ENCODE measurements around the gene ADAMTSL1. TPM values are rescaled to one million over a fixed set of nuclear protein-coding genes. Genes with fewer than 3 reads are reported as not detected.

ADAMTSL1 gene
- total RNA-seq, 2 donors from 2014 or later = not detected

GRCh38 chr9:18585996-18586395 is 112.0 kb downstream of the ADAMTSL1 start:
- ATAC-seq (replicated peaks) = no peak
- Mint-ChIP-seq H3K27me3 (no peaks in the 10 kb centered on the region), H3K9me3 (no peaks in the 10 kb centered on the region), H3K36me3 (ENCODE audit: low read depth) (no peaks in the 10 kb centered on the region), H3K4me3 (no peak overlapping the region), H3K27ac (no peak overlapping the region), H3K4me1 (no peaks in the 10 kb centered on the region)

DNA sequence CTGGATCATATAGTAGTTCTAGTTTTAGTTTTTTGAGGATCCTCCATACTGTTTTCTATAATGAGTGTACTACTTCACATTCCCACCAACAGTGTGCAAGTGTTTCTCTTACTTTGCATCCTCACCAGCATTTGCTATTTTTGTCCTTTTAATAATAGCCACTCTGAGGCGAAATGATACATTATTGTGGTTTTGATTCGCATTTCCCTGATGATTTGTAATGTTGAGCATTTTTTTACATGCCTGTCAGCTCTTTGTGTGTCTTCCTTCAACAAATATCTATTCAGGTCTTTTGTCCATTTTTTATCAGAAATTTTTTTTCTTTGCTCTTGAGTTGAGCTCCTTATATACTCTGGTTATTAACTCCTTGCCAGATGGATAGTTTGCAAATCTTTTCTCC is 114.0 kb downstream of the ADAMTSL1 start:
- no peaks in the 10 kb centered on the region for H3K4me1 Mint-ChIP-seq

DNA sequence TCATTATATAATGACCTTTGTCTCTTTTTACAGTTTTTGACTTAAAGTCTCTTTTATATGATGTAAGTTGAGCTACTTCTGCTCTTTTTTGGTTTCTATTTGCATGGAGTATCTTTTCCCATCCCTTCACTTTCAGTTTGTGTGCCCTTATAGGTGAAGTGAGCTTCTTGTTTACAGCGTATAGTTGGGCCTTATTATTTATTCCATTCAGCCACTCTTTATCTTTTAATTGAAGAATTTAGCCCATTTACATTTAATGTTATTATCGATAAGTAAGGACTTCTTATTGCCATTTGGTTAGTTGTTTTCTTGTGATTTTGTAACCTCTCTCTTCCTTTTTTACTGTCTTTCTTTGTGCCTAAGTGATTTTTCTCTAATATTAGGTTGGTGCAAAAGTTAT is 117.3 kb downstream of the ADAMTSL1 start:
- no peaks in the 10 kb centered on the region for H3K4me1 Mint-ChIP-seq
- ATAC-seq (replicated peaks) = no peak
- H3K27me3 Mint-ChIP-seq = no peaks in the 10 kb centered on the region
- peaks cover 12% of the 10 kb centered on the region for H3K9me3 Mint-ChIP-seq
- H3K36me3 Mint-ChIP-seq (ENCODE audit: low read depth) = no peaks in the 10 kb centered on the region
- H3K27ac Mint-ChIP-seq = no peak overlapping the region
- no peak overlapping the region for H3K4me3 Mint-ChIP-seq

More for the DNA sequence above, 114.0 kb downstream of the ADAMTSL1 start:
- Mint-ChIP-seq H3K27ac (no peak overlapping the region), H3K4me3 (no peak overlapping the region), H3K9me3 (no peaks in the 10 kb centered on the region), H3K36me3 (ENCODE audit: low read depth) (no peaks in the 10 kb centered on the region), H3K27me3 (no peaks in the 10 kb centered on the region)
- ATAC-seq (replicated peaks) = no peak

DNA sequence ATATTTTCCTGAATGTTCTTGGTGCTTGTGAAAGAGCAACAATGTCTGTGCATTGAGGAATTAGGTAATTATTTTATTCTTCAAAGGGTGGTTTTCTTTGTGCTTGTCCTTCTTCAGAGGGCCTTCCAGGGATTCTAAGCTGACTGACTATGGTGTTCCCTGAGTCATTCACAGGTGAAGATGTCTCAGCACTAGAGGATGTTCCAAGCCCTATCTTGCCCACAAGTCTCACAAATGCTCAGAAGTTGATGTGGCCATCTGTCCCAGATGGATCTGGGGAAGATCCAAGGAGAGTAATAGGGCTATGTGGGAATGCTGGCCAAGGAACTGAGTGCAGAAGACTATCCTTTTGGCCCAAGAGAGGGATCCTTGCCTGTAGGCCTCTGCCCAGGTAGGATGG is 120.9 kb downstream of the ADAMTSL1 start:
- no peak for ATAC-seq (replicated peaks)
- peaks cover 12% of the 10 kb centered on the region for H3K9me3 Mint-ChIP-seq
- no peaks in the 10 kb centered on the region for H3K36me3 Mint-ChIP-seq (ENCODE audit: low read depth)
- H3K4me1 Mint-ChIP-seq = no peaks in the 10 kb centered on the region
- no peak overlapping the region for H3K4me3 Mint-ChIP-seq
- H3K27me3 Mint-ChIP-seq = no peaks in the 10 kb centered on the region
- no peak overlapping the region for H3K27ac Mint-ChIP-seq

DNA sequence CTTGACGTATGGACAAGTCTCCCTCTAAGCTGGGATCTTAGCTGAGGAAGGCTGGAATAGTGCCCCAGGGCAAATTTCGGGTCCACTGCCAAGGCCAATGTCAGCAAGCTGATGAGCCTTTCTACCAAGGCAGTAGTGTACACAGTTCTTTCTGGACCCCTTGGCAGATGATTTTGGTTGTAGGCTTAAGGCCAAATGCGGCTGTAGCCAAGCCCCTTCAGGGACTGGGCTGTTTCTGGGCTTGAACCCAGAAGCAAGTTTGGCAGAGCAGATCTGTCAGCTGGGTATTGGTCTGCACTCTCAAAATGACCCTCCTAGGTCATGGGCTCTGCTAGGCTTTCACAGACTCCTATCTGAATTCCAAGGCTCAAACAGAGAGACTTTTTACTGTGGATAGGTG is 121.6 kb downstream of the ADAMTSL1 start:
- no peaks in the 10 kb centered on the region for H3K36me3 Mint-ChIP-seq (ENCODE audit: low read depth)
- H3K27me3 Mint-ChIP-seq = no peaks in the 10 kb centered on the region
- H3K4me1 Mint-ChIP-seq = no peaks in the 10 kb centered on the region
- no peak overlapping the region for H3K27ac Mint-ChIP-seq
- no peak overlapping the region for H3K4me3 Mint-ChIP-seq
- peaks cover 12% of the 10 kb centered on the region for H3K9me3 Mint-ChIP-seq
- ATAC-seq (replicated peaks) = no peak

DNA sequence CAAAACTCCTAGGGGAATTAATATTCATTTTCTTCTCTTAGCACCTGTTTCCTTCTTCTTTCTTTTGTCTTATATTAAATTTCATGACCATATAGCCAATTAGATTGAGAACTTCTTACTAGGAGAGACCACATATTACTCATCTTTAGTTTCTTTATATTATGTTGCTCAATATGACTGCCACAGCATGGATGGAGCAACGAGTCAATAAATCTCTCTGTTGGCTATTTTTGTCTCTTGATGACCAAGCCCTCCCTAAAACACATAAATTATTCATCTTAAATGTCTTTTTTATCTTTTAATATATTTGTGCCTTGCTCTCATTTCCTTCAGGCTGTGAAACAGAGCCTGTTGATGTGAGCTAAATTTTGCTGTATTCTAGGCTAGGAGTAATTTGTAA is 123.0 kb downstream of the ADAMTSL1 start:
- Mint-ChIP-seq H3K36me3 (ENCODE audit: low read depth) (no peaks in the 10 kb centered on the region), H3K9me3 (peaks cover 12% of the 10 kb centered on the region), H3K27ac (no peak overlapping the region), H3K4me1 (no peaks in the 10 kb centered on the region), H3K27me3 (no peaks in the 10 kb centered on the region), H3K4me3 (no peak overlapping the region)
- no peak for ATAC-seq (replicated peaks)

- Mint-ChIP-seq H3K9me3 (peaks cover 7% of the 10 kb centered on the region), H3K36me3 (ENCODE audit: low read depth) (no peaks in the 10 kb centered on the region), H3K27me3 (no peaks in the 10 kb centered on the region), H3K4me3 (no peak overlapping the region), H3K4me1 (no peaks in the 10 kb centered on the region), H3K27ac (no peak overlapping the region)
- ATAC-seq (replicated peaks) = no peak
Observed at GRCh38 chr9:18598969-18599368, 125.0 kb downstream of the ADAMTSL1 start.

DNA sequence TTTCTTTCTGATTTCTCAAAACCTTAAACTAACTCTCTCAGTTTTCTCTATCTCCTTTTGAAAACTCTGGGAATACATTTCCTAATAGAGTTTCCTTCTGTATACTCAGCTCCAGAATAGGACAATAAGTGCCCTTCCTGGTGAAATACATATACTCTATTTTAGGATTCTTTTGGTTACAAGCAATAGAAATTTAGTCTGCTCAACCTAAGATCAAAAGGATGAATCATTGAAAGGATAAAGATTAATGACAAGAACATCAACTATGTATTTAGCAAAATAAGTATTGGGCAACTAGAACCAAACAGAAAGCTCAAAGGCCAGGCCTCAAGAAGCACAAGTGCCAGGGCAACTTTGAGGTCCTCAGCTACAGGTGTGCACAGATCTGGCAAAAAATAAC is 127.1 kb downstream of the ADAMTSL1 start:
- Mint-ChIP-seq H3K27me3 (no peaks in the 10 kb centered on the region), H3K9me3 (no peaks in the 10 kb centered on the region), H3K4me1 (no peaks in the 10 kb centered on the region), H3K4me3 (no peak overlapping the region), H3K36me3 (ENCODE audit: low read depth) (no peaks in the 10 kb centered on the region), H3K27ac (no peak overlapping the region)
- no peak for ATAC-seq (replicated peaks)

- no peak for ATAC-seq (replicated peaks)
- no peak overlapping the region for H3K27ac Mint-ChIP-seq
- H3K27me3 Mint-ChIP-seq = no peaks in the 10 kb centered on the region
- no peaks in the 10 kb centered on the region for H3K4me1 Mint-ChIP-seq
- no peak overlapping the region for H3K4me3 Mint-ChIP-seq
- H3K36me3 Mint-ChIP-seq (ENCODE audit: low read depth) = no peaks in the 10 kb centered on the region
- H3K9me3 Mint-ChIP-seq = no peaks in the 10 kb centered on the region
Observed at GRCh38 chr9:18601956-18602355, 128.0 kb downstream of the ADAMTSL1 start.

DNA sequence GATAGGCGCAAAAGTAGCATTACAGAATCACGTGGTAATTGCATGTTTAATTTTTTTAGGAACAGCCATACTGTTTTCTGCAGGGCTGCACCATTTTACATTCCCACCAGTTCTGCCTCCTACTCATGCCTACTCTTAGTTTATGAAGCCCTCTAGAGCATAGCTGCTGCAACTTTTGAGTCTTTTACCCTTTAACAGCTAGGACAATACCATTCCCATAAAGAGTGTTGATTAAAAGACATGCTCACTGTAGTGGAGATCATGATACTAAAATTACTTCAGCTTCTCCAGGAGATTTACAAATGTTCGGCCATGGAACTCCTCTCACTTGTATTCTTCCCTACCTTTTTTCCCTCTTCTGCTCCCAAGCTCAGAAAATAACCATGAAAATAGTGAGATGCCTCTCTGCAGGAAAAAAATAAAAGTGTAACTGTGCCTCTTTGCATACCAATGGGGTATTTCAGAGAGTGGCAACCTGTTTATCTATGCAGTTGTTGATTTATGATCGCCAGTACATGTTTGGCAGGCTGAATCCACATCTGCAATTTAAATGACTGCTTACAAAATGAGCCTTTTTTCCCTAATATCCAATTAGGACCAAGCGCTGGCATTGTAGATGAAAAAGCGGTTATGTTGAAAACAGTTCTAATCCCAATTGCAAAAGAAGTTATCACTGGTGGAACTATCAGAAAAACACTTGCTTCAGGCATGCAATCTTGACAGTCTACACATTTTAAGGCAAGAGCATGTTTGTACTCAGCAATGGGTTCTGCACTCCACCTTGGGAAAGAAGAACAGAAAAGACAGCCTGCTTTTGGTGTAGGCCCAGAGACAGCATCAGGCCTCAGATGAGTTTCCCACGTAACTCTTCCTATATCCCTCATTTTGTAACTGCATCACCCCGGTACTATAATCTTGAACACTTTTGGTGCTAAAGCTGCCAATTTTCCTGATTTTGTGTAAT is 131.1 kb downstream of the ADAMTSL1 start:
- Mint-ChIP-seq H3K4me1 (no peaks in the 10 kb centered on the region), H3K27me3 (no peaks in the 10 kb centered on the region)

GRCh38 chr9:18605766-18606180 is 131.8 kb downstream of the ADAMTSL1 start:
- no peaks in the 10 kb centered on the region for H3K27me3 Mint-ChIP-seq
- H3K27ac Mint-ChIP-seq = no peak overlapping the region
- ATAC-seq (replicated peaks) = no peak
- H3K9me3 Mint-ChIP-seq = no peaks in the 10 kb centered on the region
- no peaks in the 10 kb centered on the region for H3K4me1 Mint-ChIP-seq
- H3K4me3 Mint-ChIP-seq = no peak overlapping the region
- no peaks in the 10 kb centered on the region for H3K36me3 Mint-ChIP-seq (ENCODE audit: low read depth)

More for the DNA sequence above, 131.1 kb downstream of the ADAMTSL1 start:
- no peak for ATAC-seq (replicated peaks)
- no peaks in the 10 kb centered on the region for H3K9me3 Mint-ChIP-seq
- H3K36me3 Mint-ChIP-seq (ENCODE audit: low read depth) = no peaks in the 10 kb centered on the region
- no peak overlapping the region for H3K27ac Mint-ChIP-seq
- H3K4me3 Mint-ChIP-seq = no peak overlapping the region

DNA sequence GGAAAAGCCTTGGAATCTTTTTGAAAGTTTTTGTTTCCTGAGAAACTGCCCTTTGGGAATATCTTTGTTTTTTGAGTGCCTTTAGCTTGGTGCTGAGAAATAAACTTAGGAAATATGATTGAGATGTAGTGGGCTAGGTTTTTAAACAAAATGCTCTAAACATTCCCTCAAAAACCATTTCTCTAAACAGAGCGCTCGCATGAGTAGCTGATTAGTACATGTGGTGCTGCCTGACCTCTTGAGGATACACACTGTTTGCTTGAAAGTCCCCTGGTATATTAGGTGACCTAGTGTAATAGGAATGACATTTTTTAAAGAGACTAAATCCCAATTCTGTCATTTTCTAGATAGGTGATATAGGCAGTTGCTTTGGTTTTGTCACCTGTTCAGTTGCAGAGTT is 132.3 kb downstream of the ADAMTSL1 start:
- H3K27me3 Mint-ChIP-seq = no peaks in the 10 kb centered on the region
- H3K27ac Mint-ChIP-seq = no peak overlapping the region
- H3K36me3 Mint-ChIP-seq (ENCODE audit: low read depth) = no peaks in the 10 kb centered on the region
- no peak for ATAC-seq (replicated peaks)
- H3K9me3 Mint-ChIP-seq = no peaks in the 10 kb centered on the region
- H3K4me3 Mint-ChIP-seq = no peak overlapping the region
- H3K4me1 Mint-ChIP-seq = no peaks in the 10 kb centered on the region

DNA sequence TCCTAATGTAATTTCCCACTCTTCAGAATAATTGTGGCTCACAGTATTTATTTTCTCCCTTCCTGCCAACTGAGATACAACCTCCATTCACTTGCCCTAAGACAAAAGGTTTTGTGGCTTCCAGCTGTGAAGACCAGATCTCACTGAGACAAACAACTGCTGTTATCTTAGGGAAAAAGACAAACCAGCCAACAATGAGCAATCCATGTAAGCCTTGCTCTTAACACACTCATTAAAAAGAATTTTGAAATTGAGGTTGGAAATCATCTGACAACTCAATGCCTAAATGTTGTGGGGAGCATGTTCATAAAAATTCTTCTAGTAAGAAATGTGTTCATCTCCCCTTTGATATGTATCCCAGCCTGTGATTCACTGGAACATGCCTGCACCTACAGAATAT is 132.9 kb downstream of the ADAMTSL1 start:
- Mint-ChIP-seq H3K36me3 (ENCODE audit: low read depth) (no peaks in the 10 kb centered on the region), H3K27ac (no peak overlapping the region), H3K27me3 (no peaks in the 10 kb centered on the region), H3K9me3 (no peaks in the 10 kb centered on the region), H3K4me3 (no peak overlapping the region), H3K4me1 (no peaks in the 10 kb centered on the region)
- ATAC-seq (replicated peaks) = no peak

- H3K27me3 Mint-ChIP-seq = no peaks in the 10 kb centered on the region
Observed at GRCh38 chr9:18608371-18608770, 134.4 kb downstream of the ADAMTSL1 start.

GRCh38 chr9:18610956-18611355 is 137.0 kb downstream of the ADAMTSL1 start:
- H3K9me3 Mint-ChIP-seq = no peaks in the 10 kb centered on the region
- no peaks in the 10 kb centered on the region for H3K36me3 Mint-ChIP-seq (ENCODE audit: low read depth)
- H3K27me3 Mint-ChIP-seq = no peaks in the 10 kb centered on the region
- H3K4me1 Mint-ChIP-seq = no peaks in the 10 kb centered on the region
- no peak overlapping the region for H3K4me3 Mint-ChIP-seq
- ATAC-seq (replicated peaks) = no peak
- H3K27ac Mint-ChIP-seq = no peak overlapping the region

More at GRCh38 chr9:18608371-18608770, 134.4 kb downstream of the ADAMTSL1 start:
- Mint-ChIP-seq H3K36me3 (ENCODE audit: low read depth) (no peaks in the 10 kb centered on the region), H3K4me3 (no peak overlapping the region), H3K27ac (no peak overlapping the region), H3K4me1 (no peaks in the 10 kb centered on the region), H3K9me3 (no peaks in the 10 kb centered on the region)
- ATAC-seq (replicated peaks) = no peak
